OCI-LY1 (cell line): ENCODE data around the gene PRELID2.

Experiments used
- H2AFZ ChIP-seq: fragments of 200-600 bp; sonication (generic), shearing (Covaris generic); 2 replicates; pipeline ENCODE4 v1.6.0; 2014; ENCODE audit warnings: antibody characterized with exemption, mild to moderate bottlenecking, low read length
- H3F3A ChIP-seq: fragments of 200-600 bp; sonication (generic), shearing (Covaris generic); 2 replicates; pipeline ENCODE4 v1.6.0; 2014; ENCODE audit warnings: mild to moderate bottlenecking, antibody characterized with exemption, low read length, moderate library complexity; ENCODE audit not compliant: insufficient read depth
- H3K27ac ChIP-seq: fragments of 200-600 bp; sonication (generic); 2 replicates; pipeline ENCODE4 v1.5.1; 2014; ENCODE audit warnings: low read length, mixed run types, mild to moderate bottlenecking, low read depth; ENCODE audit not compliant: poor library complexity, severe bottlenecking
- H3K27me3 ChIP-seq: fragments of 200-600 bp; sonication (generic); 2 replicates; pipeline ENCODE4 v1.6.0; 2014; ENCODE audit warnings: antibody characterized with exemption, mild to moderate bottlenecking, low read length, moderate library complexity; ENCODE audit not compliant: insufficient read depth
- H3K36me3 ChIP-seq: fragments of 200-600 bp; sonication (generic); 2 replicates; pipeline ENCODE4 v1.6.1; 2014; ENCODE audit warnings: mild to moderate bottlenecking, antibody characterized with exemption, low read length, moderate library complexity, mixed read lengths; ENCODE audit not compliant: insufficient read depth
- H3K4me1 ChIP-seq: fragments of 200-600 bp; sonication (generic); 2 replicates; pipeline ENCODE4 v1.5.1; 2014; ENCODE audit warnings: mild to moderate bottlenecking, low read length, moderate library complexity; ENCODE audit not compliant: insufficient read depth, severe bottlenecking
- H3K4me2 ChIP-seq: fragments of 200-600 bp; sonication (generic), shearing (Covaris generic); 2 replicates; pipeline ENCODE4 v1.6.1; 2014; ENCODE audit warnings: low read length
- H3K4me3 ChIP-seq: fragments of 200-600 bp; sonication (generic); 2 replicates; pipeline ENCODE4 v1.5.1; 2014; ENCODE audit warnings: low read length, low read depth, mild to moderate bottlenecking, mixed read lengths; ENCODE audit not compliant: poor library complexity, severe bottlenecking
- H3K79me2 ChIP-seq: fragments of 200-600 bp; shearing (Covaris generic); 2 replicates; pipeline ENCODE4 v1.6.1; 2016; ENCODE audit warnings: mixed run types, low read length, mixed read lengths; ENCODE audit not compliant: insufficient read depth
- H3K9ac ChIP-seq: fragments of 200-600 bp; sonication (generic), shearing (Covaris generic); 2 replicates; pipeline ENCODE4 v1.6.1; 2014; ENCODE audit warnings: mild to moderate bottlenecking, low read length, mixed read lengths
- H3K9me2 ChIP-seq: fragments of 200-600 bp; sonication (generic), shearing (Covaris generic); 2 replicates; pipeline ENCODE4 v1.6.1; 2014; ENCODE audit warnings: low read depth, mild to moderate bottlenecking, low read length, mixed read lengths
- H3K9me3 ChIP-seq: fragments of 200-600 bp; shearing (Covaris generic); 2 replicates; pipeline ENCODE4 v1.6.1; 2014; ENCODE audit warnings: low read length, mixed read lengths
- H4K20me1 ChIP-seq: fragments of 200-600 bp; sonication (generic), shearing (Covaris generic); 2 replicates; pipeline ENCODE4 v1.6.0; 2016; ENCODE audit warnings: mild to moderate bottlenecking, low read length; ENCODE audit not compliant: insufficient read depth
- CTCF ChIP-seq: fragments of 200-600 bp; sonication (generic), shearing (Covaris generic); IDR thresholded peaks from 2 replicates; pipeline ENCODE4 v1.5.1; 2017; ENCODE audit warnings: mild to moderate bottlenecking, antibody characterized with exemption, low read length, moderate library complexity, mixed read lengths
- EZH2 ChIP-seq: fragments of 200-600 bp; sonication (generic), shearing (Covaris generic); IDR thresholded peaks from 2 replicates; pipeline ENCODE4 v1.8.0; 2017; ENCODE audit warnings: borderline replicate concordance, mixed run types, mild to moderate bottlenecking, antibody characterized with exemption, low read length, moderate library complexity, mixed read lengths

Gene PRELID2

DNA sequence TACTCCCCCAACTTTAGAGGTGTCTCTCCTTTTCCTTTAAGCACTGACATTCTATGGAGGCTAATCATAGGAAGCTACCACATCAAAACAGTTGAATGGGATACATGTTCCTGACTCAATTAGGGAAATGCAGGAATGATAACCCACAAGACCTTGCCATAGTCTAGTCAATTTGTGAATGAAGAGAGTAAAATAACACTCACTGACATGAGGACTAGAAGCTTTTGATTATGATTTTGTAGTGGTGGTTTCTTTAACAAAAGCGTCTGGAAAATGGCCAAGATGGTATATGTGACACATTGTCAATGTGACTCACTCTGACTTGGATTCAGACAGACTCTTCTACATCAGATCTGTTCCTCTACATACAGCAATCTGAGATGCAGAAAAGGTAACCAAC, 13.7 kb upstream of the PRELID2 start:
- Histone ChIP-seq H3K9ac (no peak overlapping the region), H3K4me3 (no peak overlapping the region), H3K9me2 (no peaks in the 10 kb centered on the region), H4K20me1 (no peaks in the 10 kb centered on the region), H3K4me2 (no peak overlapping the region), H3K9me3 (no peaks in the 10 kb centered on the region), H3K27me3 (no peaks in the 10 kb centered on the region), H2AFZ (no peak overlapping the region), H3K27ac (no peak overlapping the region), H3F3A (no peaks in the 10 kb centered on the region), H3K36me3 (no peaks in the 10 kb centered on the region), H3K4me1 (no peaks in the 10 kb centered on the region), H3K79me2 (no peaks in the 10 kb centered on the region)
- TF ChIP-seq EZH2 (no peak), CTCF (no peak)

- no peak overlapping the region for H2AFZ ChIP-seq
- no peak for TF ChIP-seq EZH2
These were observed 12.7 kb upstream of the PRELID2 start for GRCh38 chr5:145847499-145848497.

DNA sequence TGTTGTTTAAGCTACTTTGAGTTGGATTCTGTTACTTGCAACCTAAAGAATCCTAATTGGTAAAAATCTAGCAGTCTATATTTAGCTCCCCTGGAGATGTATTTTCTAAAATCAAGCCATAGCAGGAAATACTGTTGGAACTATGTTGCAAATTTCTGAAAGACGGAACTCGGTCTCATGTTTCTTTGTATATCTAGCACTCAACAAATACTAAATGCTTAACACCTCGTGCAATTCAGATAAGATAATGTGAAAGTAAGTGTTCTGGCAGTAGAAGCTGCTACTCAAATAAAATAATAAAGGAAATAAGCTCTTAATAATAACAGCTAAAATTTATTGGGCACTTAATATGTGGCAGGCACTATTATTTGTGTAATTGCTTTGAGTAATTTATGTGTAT, 10.9 kb upstream of the PRELID2 start:
- Histone ChIP-seq H3K27me3 (no peaks in the 10 kb centered on the region), H3K9me3 (no peaks in the 10 kb centered on the region), H3K4me2 (no peak overlapping the region), H3K36me3 (no peaks in the 10 kb centered on the region), H3K4me3 (no peak overlapping the region), H3K9ac (no peak overlapping the region), H3K27ac (no peak overlapping the region), H3F3A (no peaks in the 10 kb centered on the region), H2AFZ (no peak overlapping the region), H3K4me1 (no peaks in the 10 kb centered on the region), H3K9me2 (no peaks in the 10 kb centered on the region), H4K20me1 (no peaks in the 10 kb centered on the region), H3K79me2 (no peaks in the 10 kb centered on the region)
- TF ChIP-seq EZH2, result no peak
- no peak for TF ChIP-seq CTCF

More at GRCh38 chr5:145847499-145848497, 12.7 kb upstream of the PRELID2 start:
- no peaks in the 10 kb centered on the region for H4K20me1 ChIP-seq
- H3F3A ChIP-seq, result no peaks in the 10 kb centered on the region
- no peaks in the 10 kb centered on the region for H3K79me2 ChIP-seq
- no peaks in the 10 kb centered on the region for H3K27me3 ChIP-seq
- no peak overlapping the region for H3K9ac ChIP-seq
- H3K27ac ChIP-seq, result no peak overlapping the region
- H3K36me3 ChIP-seq, result no peaks in the 10 kb centered on the region
- no peak overlapping the region for H3K4me3 ChIP-seq
- H3K9me2 ChIP-seq, result no peaks in the 10 kb centered on the region
- H3K4me2 ChIP-seq, result no peak overlapping the region
- no peaks in the 10 kb centered on the region for H3K9me3 ChIP-seq
- no peaks in the 10 kb centered on the region for H3K4me1 ChIP-seq
